ENCODE data around the gene WDFY2.

The WDFY2 gene

GRCh38 chr13:51759240-51759639 lies 175.0 kb downstream of the WDFY2 start:
- peaks cover 23% of the 10 kb centered on the region for H3K36me3 ChIP-seq (ENCODE audit: insufficient read depth, low read length)
- H3K27ac ChIP-seq (ENCODE audit: low read length), result no peak overlapping the region
- H3K9me3 ChIP-seq (ENCODE audit: insufficient read depth, low read length, severe bottlenecking), result no peaks in the 10 kb centered on the region

GRCh38 chr13:51760592-51760991 lies 176.3 kb downstream of the WDFY2 start:
- Histone ChIP-seq H3K4me1 (ENCODE audit: insufficient read depth, low read length) (no peaks in the 10 kb centered on the region), H3K4me3 (ENCODE audit: low read depth in 1 of 2, low read length in 2 of 2) (no peak overlapping the region), H3K27ac (ENCODE audit: low read length) (no peak overlapping the region), H4K20me1 (ENCODE audit: insufficient read depth, low read length) (no peaks in the 10 kb centered on the region), H3K9ac (ENCODE audit: low read depth, low read length) (no peak overlapping the region), H3K4me2 (ENCODE audit: insufficient read depth, low read length) (no peak overlapping the region), H3K36me3 (ENCODE audit: insufficient read depth, low read length) (peaks cover 23% of the 10 kb centered on the region), H3K27me3 (ENCODE audit: insufficient read depth, low read length, poor library complexity) (no peaks in the 10 kb centered on the region), H2AFZ (ENCODE audit: low read depth, low read length) (no peak overlapping the region), H3K79me2 (ENCODE audit: insufficient read depth, low read length) (no peaks in the 10 kb centered on the region), H3K9me3 (ENCODE audit: insufficient read depth, low read length, severe bottlenecking) (no peaks in the 10 kb centered on the region)
- no peak for ATAC-seq (ENCODE audit: insufficient read depth, low read depth)
- DNase-seq, result no peak
- TF ChIP-seq CTCF (IDR thresholded peaks at IDR 0.05; ENCODE audit: borderline replicate concordance, extremely low read depth, low read length, poor library complexity, severe bottlenecking) (no peak), EZH2 (IDR thresholded peaks at IDR 0.05; ENCODE audit: borderline replicate concordance, low read depth, low read length, severe bottlenecking) (no peak)

More at GRCh38 chr13:51759240-51759639, 175.0 kb downstream of the WDFY2 start:
- Histone ChIP-seq H2AFZ (ENCODE audit: low read depth, low read length) (no peak overlapping the region), H3K4me3 (ENCODE audit: low read depth in 1 of 2, low read length in 2 of 2) (no peak overlapping the region), H3K4me2 (ENCODE audit: insufficient read depth, low read length) (no peak overlapping the region), H3K79me2 (ENCODE audit: insufficient read depth, low read length) (no peaks in the 10 kb centered on the region), H3K27me3 (ENCODE audit: insufficient read depth, low read length, poor library complexity) (no peaks in the 10 kb centered on the region), H3K4me1 (ENCODE audit: insufficient read depth, low read length) (no peaks in the 10 kb centered on the region), H3K9ac (ENCODE audit: low read depth, low read length) (no peak overlapping the region), H4K20me1 (ENCODE audit: insufficient read depth, low read length) (no peaks in the 10 kb centered on the region; the same call in 1 of the 2 replicates)
- DNase-seq (no peak), ATAC-seq (ENCODE audit: insufficient read depth, low read depth) (no peak)
- TF ChIP-seq CTCF (IDR thresholded peaks at IDR 0.05; ENCODE audit: borderline replicate concordance, extremely low read depth, low read length, poor library complexity, severe bottlenecking) (no peak), EZH2 (IDR thresholded peaks at IDR 0.05; ENCODE audit: borderline replicate concordance, low read depth, low read length, severe bottlenecking) (no peak)

- H3K9me3 ChIP-seq (ENCODE audit: insufficient read depth, low read length, severe bottlenecking), result no peaks in the 10 kb centered on the region
- no peaks in the 10 kb centered on the region for H3K27me3 ChIP-seq (ENCODE audit: insufficient read depth, low read length, poor library complexity)
- peaks cover 15% of the 10 kb centered on the region; the same call in 1 of the 2 replicates for H3K36me3 ChIP-seq (ENCODE audit: insufficient read depth, low read length)
- no peak overlapping the region for H3K9ac ChIP-seq (ENCODE audit: low read depth, low read length)
- TF ChIP-seq EZH2 (IDR thresholded peaks at IDR 0.05; ENCODE audit: borderline replicate concordance, low read depth, low read length, severe bottlenecking), result no peak
- TF ChIP-seq CTCF (IDR thresholded peaks at IDR 0.05; ENCODE audit: borderline replicate concordance, extremely low read depth, low read length, poor library complexity, severe bottlenecking), result no peak
- DNase-seq (no peak), ATAC-seq (ENCODE audit: insufficient read depth, low read depth) (no peak)
- H3K4me2 ChIP-seq (ENCODE audit: insufficient read depth, low read length), result no peak overlapping the region
- no peak overlapping the region for H3K27ac ChIP-seq (ENCODE audit: low read length)
- no peaks in the 10 kb centered on the region for H3K79me2 ChIP-seq (ENCODE audit: insufficient read depth, low read length)
- no peak overlapping the region for H3K4me3 ChIP-seq (ENCODE audit: low read depth in 1 of 2, low read length in 2 of 2)
- no peaks in the 10 kb centered on the region for H3K4me1 ChIP-seq (ENCODE audit: insufficient read depth, low read length)
- no peak overlapping the region for H2AFZ ChIP-seq (ENCODE audit: low read depth, low read length)
- no peaks in the 10 kb centered on the region for H4K20me1 ChIP-seq (ENCODE audit: insufficient read depth, low read length)
These were observed 177.5 kb downstream of the WDFY2 start for GRCh38 chr13:51761643-51762350.
